ENCODE results near the gene DCPS.
A peak's percentile ranks its signal among the peaks of the same experiment; 100 is the strongest.

The DCPS gene

DNA sequence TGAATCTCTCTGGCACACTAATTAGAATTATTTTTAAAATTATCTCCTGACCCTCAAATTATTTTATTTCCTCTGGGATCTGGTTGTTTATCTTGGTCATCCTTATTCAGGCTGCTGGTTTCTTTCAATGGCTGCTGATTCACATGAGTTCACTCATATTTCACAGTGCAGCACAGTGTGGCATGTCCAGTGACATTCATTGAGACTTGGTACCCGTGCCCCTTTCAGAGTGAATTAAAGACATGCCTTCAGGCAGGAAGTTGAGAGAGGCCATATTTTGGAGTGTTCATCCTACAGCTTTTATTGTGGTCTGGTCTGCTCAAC lies 13.5 kb downstream of the DCPS start:
- TF ChIP-seq, protein P1, sequence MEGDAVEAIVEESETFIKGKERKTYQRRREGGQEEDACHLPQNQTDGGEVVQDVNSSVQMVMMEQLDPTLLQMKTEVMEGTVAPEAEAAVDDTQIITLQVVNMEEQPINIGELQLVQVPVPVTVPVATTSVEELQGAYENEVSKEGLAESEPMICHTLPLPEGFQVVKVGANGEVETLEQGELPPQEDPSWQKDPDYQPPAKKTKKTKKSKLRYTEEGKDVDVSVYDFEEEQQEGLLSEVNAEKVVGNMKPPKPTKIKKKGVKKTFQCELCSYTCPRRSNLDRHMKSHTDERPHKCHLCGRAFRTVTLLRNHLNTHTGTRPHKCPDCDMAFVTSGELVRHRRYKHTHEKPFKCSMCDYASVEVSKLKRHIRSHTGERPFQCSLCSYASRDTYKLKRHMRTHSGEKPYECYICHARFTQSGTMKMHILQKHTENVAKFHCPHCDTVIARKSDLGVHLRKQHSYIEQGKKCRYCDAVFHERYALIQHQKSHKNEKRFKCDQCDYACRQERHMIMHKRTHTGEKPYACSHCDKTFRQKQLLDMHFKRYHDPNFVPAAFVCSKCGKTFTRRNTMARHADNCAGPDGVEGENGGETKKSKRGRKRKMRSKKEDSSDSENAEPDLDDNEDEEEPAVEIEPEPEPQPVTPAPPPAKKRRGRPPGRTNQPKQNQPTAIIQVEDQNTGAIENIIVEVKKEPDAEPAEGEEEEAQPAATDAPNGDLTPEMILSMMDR (conservative IDR thresholded peaks at IDR 0.05; ENCODE audit: low read depth, low read length) = no peak
- no peak for DNase-seq (ENCODE audit: low read depth)
- no peak overlapping the region for H3K4me3 ChIP-seq (ENCODE audit: low read length)

DNA sequence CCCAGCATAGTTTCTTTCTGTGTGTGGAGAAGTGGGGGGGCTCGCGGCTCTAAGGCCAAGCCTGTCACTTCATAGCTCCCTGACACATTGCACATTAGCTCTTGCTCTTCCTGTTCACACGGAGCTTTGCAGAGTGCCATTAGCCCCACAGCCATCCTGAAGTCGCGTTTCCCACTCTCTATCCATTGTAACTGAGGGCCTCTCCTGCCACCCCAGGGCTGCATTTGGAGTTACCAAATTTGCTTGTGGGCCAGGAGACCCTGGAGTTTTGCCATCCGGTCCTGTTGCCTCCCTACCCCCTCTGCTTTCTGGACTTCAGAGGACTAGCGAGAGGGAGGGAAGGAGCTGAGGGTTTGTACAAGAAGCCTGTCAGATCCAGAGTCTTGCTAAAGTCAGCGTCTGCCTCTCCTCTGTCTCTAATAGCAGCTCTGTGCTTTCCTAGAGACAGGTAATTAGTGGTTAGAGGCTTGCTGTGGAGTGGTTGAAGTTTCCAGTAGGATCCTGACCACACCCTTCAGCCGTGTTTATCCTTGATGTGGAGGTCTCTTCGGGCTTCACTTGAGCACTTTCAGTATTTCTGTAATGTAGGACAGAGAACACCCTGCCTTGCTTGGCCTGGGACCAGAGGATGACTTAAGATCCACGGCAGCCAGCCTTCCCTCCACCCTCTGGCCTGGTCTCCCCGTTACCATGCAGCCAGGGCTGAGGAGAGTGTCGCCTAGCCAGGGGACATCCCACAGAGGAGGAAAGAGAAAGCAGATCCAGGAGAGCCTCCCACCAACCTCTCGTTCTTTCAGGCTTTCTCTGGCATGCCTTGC lies 14.1 kb downstream of the DCPS start:
- H3K4me3 ChIP-seq (ENCODE audit: low read length) = no peak overlapping the region
- TF ChIP-seq, protein P1 (conservative IDR thresholded peaks at IDR 0.05; ENCODE audit: low read depth, low read length) = no peak
- DNase-seq (ENCODE audit: low read depth) = no peak

DNA sequence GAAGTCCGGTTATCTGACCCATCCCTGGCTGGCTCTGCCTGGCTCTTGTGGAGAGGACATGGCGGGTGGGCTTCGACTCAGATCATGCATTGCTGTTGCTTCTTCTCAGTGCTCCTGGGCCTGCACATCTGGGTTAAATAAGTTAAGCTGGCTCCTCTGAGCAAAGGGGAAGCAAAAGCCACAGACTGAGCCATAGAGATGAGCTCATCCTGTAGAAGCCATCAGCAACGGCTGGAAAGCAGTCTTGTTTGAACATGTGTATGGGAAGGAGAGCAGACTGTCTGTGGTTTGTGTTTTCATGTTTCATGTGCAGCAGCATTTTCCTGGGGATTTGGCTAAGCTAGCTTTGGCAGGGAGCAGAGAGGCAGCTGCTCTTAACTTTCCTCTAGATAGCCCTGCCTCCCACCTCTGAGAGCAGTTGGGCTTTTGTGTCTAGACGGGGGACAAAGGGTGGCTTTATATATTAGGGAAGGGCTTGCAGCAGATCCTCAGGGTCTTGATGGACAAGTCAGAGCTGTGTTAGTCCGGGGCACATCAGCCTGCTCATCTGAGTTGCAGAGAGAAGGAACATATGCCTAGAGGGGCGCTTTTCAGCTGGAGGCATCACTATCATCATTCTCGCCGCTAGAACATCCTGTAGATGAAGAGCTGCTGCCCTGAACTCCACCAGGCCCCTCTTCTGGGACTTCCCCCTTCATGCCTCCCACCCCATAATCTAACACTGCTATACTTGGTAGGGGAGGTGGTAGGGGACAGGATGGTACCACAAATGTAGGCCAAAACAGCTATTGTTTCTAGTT lies 14.9 kb downstream of the DCPS start:
- TF ChIP-seq, protein P1 (conservative IDR thresholded peaks at IDR 0.05; ENCODE audit: low read depth, low read length) = no peak
- no peak overlapping the region for H3K4me3 ChIP-seq (ENCODE audit: low read length)
- DNase-seq (ENCODE audit: low read depth) = peak; percentile 92

DNA sequence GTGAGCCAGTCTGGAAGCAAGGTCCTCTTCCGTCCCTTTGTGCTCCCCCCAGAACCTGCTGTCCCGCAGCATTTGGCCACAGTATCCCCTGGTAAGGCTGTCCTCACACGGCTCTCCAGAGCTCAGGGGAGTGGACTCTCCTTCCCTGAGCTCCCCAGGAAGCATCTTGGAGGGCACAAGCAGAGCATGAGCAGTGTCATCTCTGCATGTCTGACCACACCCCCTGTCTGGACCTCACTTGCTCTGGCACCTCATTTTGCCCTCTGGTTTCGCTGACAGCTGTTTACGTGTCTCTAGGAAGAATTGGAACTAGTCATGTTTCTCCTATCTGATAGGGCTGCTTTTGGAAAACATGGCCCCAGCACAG lies 15.5 kb downstream of the DCPS start:
- no peak overlapping the region for H3K4me3 ChIP-seq (ENCODE audit: low read length)
- TF ChIP-seq, protein P1 (conservative IDR thresholded peaks at IDR 0.05; ENCODE audit: low read depth, low read length) = no peak

DNA sequence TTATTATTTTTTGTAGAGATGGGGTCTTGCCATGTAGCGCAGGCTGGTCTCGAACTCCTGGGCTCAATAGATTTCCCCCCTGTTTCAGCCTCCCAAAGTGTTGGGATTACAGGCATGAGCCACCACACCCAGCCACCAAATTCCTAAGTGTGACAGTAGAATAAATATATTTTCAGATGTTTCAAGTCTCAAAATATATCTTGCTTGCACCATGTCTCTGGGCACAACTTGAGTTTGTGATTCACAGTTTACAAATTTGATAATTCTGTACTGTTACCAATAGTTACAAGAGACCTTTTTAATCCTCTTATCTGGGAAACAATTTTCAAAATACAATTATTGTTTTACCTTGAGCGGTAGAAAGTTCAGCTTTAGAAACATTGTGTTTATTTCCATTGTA lies 19.1 kb downstream of the DCPS start:
- H3K4me3 ChIP-seq (ENCODE audit: low read length) = no peak overlapping the region
- TF ChIP-seq, protein P1 (conservative IDR thresholded peaks at IDR 0.05; ENCODE audit: low read depth, low read length) = no peak
- peak; percentile 86 for DNase-seq (ENCODE audit: low read depth)

More for the DNA sequence above, 15.5 kb downstream of the DCPS start:
- no peak for DNase-seq (ENCODE audit: low read depth)

DNA sequence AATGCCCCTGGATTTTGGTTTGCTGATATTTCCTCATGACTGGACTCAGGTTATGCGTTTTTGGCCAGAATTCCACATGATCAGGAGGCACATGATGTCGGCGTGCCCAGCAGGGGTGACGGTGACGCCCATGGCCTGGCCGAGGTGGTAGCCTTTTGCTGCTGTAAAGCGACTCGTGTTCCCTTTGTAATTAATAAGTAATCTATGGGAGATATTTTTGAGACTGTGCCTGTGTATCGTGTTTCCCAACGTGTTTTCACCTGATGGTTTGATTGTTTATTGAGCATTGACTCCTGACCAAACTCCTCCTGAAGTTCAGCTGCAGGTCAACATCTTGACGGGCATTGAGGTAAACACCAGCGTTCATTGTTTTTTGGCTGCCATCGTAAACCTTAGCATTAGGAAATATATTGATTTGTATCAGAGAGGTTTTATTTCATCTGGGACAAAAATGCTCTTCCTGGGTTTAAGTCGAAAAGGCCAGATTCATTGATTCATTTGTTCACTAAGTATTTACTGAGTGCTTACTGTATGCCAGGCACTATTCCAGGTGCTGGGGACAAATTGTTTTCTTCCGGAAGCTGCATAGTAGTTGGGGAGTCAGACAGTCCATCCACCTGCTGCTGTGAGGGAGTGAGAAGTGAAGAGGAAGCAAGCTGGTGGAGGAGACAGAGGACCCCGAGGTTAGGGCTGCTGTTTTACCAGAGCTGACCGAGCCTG lies 23.6 kb downstream of the DCPS start:
- TF ChIP-seq, protein P1 (conservative IDR thresholded peaks at IDR 0.05; ENCODE audit: low read depth, low read length) = no peak
- no peak overlapping the region for H3K4me3 ChIP-seq (ENCODE audit: low read length)
- peak; percentile 78 for DNase-seq (ENCODE audit: low read depth)

All from retinal pigment epithelial cell (primary cell).